HL-60/S4 treated with retinoic acid at 250 ng/mL for 4 days and 3 days (cell line): Measurements from ENCODE around the gene B3GNT8.
"Not testable (repeated sequence)": the region's sequence is repeated elsewhere in the genome, so short reads cannot be mapped to it uniquely, and the experiment has no call there.

Experiments used
- in situ Hi-C: fragments of 300-500 bp; cut with MboI; formaldehyde crosslinking; loops from 2 replicates; pipeline ENCODE4 v1.7.0; 2022; ENCODE audit warnings: low sequenced_read_pairs

Gene B3GNT8

DNA sequence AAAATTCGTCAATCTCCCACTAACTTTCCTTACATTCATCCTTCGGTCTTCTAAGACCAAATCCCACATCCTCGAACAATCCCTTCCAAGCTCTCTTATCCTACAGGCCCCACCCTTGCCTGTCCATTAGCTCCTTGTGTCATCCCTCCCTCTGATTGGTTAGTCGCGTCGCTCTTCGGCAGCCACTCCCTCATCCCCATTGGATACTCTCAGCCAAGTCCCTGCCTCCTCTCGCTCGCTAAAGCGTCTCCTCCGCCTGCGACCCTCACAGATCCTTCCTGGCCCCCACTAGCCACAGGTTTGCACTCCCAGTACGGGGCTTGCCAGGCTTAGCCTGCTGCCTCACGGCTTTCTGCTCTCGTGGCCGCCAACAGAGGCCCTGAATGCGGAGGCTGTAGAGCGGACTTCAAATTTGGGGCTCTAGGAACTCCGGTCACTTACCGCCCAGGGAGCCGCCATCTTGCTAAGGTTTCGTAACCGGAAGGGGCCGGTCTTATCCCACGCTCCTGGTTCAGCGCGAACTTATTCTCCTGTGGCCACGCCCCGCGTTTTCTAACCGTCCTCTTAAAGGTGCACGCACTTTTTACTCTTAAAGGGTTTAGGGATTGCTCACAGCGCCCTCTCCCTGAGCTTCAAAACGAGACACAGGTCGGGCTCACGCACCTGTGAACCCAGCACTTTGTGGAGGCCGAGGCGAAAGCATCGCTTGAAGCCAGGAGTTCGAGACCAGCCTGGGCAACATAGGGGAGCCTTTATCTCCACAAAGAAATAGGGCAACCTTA is 12.5 kb upstream of the B3GNT8 start, which contains the start of gene DMAC2:
DMAC2 (minus strand) TSS at position 472 of the 782 bp plus-strand sequence; CDS start at position 459, 13 bp downstream.
- in situ Hi-C loops: loop anchor here (10.0 kb wide), 1 partner anchor 135 kb away; the partner anchor contains the start of gene CEACAM21

DNA sequence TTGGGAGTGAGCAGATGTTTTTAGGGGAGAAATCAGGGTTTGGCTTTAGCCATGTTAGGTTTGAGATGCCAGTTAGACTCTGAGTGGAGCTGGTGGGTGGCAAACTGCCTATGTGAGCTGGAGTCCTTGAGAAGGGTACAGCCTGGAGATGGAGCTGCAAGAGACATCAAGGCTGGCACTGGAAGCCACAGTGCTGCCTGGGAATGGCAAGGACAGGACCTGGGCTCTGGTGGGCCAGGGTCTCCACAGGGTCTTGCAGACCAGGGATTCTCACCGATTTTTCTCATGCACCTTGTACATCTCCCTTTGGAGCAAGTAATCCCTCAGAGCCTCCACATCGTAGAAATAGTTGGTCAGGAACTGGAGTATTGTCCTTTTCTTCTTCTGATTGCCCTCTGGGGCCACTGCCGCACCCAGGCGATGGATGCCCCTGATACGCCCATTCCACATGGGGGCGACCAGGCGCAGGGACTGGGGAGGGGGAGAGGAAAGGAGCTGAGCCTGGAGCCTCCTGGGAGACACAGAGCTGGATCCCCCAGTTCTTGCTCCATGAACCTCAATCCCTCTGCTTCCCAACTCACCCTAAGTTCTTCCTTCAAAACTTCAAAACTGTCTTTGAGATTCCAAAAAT is 10.9 kb upstream of the B3GNT8 start:
- in situ Hi-C loops: no loop called here

DNA sequence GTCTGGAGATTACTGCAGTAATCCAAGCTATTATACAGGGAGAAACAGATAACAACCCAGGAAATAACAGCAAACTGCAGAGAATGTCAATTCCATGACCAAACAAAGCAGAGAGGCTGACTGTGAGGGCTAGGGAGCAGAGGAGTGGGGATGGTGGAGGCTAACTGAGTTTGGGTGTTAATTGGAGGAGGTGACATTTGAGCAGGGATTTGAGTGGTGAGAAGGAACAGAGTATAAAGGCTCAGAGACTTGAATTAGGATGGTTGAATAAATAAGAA is 9.4 kb upstream of the B3GNT8 start:
- in situ Hi-C loops: no loop called here

DNA sequence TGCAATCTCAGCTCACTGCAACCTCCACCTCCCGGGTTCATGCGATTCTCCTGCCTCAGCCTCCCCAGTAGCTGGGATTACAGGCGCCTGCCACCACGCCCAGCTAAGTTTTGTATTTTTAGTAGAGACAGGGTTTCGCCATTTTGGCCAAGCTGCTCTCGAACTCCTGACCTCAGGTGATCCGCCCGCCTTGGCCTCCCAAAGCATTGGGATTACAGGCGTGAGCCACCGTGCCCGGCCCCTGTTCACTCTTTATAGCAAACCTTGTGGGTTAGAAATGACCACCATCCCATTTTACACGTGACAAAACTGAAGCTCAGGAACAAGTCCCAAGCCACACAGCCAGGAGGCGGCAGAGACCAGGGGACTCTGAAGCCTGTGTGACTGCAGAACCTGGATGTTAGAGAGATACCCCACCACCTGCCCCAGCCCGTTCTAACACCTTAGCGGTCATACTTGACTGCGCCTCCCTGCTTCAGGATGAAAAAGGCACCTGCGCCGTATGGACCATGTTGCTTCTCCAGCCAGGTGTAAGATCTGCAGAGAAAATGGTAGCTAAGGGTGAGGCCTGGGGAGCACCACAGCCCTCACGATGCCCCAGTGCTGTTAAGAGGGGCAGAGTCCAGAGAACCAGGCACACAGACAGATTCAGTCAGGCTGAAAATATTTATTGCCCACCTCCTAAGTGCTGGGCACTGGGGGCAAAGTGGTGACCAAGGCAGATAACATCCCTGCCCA is 8.9 kb upstream of the B3GNT8 start:
- in situ Hi-C loops: no loop called here

DNA sequence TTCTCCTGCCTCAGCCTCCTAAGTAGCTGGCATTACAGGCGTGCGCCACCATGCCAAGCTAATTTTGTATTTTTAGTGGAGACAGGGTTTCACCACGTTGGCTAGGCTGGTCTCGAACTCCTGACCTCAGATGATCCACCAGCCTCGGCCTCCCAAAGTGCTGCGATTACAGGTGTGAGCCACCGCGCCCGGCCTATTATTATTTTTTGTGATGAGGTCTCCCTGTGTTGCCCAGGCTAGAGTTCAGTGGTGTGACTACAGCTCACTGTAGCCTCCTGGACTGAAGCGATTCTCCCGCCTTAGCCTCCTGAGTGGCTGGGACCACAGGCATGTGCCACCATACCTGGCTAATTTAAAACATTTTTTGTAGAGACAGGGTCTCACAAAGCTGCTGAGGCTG is 8.2 kb upstream of the B3GNT8 start:
- in situ Hi-C loops: not testable (repeated sequence)

DNA sequence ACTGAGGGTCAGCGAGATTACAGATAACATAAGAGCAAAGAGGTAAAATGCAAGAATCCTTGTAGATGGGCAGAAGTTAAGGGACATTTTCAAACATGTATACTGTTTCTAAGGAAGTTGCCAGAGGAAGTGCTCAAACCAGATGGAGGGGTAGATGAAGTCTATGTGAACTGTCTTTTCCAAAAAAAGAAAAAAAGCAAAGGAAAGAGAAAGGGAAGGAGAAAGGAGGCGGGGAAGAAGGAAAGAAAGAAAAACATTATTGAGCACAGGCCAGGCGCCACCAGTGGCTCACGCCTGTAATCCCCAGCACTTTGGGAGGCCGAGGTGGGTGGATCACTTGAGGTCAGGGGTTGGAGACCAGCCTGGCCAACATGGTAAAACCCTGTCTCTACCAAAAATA is 7.3 kb upstream of the B3GNT8 start:
- in situ Hi-C loops: no loop called here

DNA sequence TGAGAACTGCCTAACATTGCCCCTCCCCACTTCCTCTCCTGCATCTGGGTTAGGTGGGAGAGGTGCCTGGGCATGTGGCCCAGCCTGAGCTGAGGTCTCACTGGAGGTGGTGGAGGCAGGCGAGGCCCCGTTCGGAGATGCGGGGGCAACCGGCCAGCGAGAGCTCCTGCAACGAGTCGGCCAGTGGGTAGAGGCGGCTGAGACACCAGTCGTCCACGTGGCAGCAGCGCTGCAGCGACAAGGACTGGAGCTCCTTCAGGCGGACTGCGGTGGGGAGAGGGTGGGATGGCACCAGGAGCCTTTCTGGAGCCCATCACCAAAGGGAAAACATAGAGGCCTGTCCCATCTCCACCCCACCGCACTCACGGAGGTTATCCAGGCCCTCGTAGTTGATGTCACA is 6.0 kb upstream of the B3GNT8 start:
- in situ Hi-C loops: no loop called here

DNA sequence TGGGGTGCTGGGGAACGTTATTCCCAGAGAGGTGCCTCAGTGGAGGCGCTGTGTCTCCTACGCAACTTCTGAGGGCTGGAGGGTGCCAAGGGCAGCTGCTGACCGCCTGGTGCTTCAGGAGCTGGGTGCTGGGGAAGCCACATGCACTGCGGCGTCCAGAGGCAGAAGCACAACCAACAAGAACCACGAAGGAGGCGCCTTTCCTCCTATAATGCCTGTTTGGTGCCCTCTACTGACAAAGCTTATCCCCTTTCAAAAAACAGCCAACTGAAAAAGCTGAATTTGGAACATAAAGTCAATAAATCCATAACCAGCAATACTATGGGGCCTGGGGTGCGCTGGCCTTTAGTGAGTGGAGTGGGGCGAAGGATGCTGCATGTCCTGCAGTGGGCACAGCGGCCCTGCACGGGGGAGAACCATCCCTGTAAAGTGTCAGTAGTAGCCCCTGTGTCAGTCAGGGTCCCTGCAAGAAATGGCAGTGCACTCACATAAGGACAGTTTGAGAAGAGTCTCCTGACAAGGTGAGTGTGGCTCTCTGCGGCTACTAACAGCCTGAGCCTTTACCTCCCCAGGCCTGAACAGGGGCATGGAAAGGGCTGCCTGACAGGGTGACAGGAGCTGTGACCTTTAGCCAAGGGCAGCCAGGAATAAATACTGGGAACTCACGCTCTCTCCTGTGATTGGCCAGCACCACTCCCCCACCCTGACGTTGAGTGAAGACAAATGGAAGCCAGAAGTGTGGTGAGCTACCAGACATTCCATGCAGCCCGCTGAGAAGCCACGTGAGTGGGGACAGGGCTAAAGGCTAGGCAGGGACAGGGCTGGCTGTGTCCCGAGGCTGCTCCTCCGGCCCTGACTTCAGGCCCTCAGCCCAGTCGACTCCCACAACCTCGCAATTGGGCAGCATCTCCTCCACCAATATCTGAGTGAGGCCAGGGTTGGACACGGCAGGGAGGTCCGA is 4.5 kb upstream of the B3GNT8 start:
- in situ Hi-C loops: no loop called here

DNA sequence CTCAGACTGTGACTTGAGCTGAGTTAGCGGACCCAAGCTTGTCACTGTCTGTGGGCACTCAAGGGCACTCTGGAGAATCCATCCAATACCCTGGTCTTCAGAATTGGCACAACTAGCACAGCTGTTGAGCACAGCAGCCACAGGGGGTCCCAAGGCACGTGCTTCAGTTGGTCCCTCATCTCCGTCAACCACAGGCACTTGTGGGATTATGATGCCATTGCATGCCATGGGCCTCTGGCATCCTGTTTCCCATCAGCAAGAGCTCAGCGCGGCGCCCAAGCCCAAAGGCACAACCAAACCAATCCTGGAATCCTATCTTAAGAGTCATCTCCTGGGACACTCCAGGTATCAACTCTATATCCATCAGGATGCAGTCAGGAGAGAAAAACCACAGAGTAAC is 3.7 kb upstream of the B3GNT8 start:
- in situ Hi-C loops: no loop called here

DNA sequence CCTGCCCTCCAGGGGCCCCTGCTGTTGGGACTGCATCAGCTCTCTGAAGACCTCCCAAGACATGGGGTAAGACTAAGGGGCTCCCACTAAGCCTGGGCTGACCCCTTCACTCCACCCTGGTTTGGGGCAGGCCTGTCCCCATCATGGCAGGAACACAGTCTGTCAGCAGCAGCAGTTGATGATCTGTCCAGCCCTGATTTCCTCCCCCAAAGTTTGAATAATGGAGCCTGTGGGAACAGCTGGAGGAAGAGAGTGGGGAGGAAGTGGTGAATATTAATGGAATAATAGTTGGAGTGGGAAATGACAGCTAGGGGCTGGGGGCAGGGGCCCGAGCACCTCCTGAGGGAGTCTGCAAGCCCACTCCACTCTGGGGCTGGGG is 1.3 kb upstream of the B3GNT8 start:
- in situ Hi-C loops: no loop called here

DNA sequence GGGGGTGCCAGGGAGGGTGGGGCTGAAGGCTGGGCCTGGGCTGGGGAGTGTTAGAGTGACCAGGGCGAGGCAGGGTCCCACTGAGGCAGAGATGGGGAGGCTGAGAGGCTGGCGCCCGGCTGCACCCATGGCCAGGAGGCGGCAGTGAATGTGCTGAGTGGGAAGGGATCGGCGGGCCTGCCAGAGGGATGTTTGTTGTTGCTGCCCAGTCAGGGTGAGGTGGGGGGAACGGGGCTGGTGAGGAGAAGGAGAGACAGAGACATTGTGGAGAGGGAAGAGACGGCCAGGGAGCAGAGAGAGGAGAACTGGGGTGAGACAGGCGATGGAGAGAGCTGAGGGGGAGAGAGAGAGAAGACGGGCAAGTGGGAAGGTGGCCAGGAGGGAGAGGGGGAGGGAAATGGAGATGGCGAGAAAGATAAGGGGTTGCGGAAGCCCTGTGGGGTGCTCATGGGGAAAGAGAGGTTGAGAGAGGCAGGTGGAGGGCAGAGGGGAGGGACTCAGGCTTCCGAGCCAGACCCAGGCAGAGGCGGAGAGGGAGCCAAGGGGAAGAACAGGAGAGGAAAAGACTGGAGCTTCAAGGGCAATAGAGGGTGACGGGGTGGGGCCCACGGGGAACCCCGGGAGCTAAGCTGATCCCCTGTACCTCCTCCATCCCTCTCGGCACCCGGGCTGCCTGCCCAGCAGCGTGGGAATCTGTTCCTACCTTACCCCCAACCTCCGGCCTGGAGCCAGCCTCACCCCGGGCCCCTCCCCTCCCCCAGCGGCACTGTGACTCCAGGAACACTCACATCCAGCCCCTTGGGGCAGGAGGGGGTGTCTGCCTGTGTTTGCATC is 690 bp upstream of the B3GNT8 start:
- in situ Hi-C loops: no loop called here

DNA sequence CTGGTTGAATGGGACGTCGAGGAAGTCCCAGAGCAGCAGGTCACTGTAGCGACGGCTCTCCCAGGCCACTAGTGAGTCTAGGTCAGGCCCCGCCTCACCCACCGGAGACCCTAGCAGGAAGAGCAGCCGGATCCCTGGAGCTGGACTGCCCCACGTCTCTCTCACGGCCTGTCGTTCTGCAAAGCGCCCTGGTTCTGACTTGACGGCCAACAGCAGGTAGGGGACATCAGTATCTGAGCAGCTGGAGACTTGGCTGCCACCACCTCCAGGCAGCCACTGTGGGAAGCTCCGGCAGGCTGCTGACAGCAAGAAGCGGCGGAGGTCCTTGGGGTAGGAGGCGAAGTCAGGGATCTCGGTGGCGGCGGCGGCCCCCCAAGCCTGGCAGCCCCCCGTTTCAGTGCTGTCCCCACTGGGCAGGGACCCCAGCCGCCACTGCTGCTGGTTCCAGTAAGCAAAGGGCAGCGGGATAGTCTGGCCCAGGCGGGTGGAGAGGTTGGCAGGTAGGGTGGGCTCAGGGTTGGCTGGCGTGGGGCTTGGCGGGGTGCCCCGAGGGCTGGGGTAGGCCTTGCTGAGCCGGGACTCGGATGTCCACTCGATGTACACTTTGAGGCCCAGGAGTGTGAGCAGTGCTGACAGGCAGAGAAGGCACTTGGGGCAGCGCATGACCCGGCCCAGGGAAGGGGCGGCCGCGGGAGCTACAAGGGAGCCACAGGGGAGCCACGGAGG is 895 bp downstream of the B3GNT8 start:
- in situ Hi-C loops: no loop called here

DNA sequence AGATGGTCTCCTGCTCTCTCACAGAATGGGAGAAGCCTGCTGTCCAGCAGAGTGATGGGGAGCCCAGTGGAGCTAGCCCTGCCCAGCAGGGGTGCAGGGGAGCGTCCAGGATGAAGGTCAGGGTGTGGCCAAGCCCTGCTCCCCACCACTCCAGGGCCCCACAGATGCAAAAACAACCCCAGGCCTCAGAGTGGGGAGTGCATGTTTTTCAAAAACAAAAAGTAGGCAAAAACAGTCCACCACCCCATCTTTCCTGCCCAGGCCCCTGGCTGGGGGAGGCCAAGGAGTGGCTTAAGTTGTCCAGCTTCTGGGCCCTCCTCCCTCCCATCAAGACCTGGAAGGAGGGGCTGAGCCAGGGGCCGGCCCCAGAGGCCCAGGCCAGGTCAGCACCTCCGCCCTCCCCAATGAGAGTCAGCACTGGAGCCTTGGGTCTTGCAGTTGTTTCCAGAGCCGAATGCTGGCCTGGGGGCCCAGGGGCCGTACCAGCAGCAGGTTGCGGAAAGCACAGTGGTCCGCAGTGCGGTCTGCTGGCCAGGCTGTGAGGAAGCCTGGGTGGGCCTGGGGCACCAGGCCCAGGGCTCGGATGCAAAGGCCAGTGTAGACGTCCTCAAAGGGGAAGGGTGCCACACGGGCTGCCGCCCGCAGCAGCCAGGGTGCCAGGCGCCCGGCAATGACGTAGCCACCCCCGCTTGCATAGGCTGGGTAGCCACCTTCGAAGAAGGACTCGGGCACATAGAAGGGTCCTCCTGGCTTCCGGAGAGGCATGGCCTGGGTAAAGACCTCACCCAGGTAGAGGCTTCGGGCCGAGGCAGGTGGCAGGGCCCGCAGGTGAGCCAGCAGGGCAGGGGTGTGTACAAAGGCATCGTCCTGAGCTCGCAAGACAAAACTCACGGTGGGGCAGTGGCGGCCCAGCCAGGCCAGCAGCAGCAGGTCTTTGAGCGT is 1.7 kb downstream of the B3GNT8 start:
- in situ Hi-C loops: no loop called here

DNA sequence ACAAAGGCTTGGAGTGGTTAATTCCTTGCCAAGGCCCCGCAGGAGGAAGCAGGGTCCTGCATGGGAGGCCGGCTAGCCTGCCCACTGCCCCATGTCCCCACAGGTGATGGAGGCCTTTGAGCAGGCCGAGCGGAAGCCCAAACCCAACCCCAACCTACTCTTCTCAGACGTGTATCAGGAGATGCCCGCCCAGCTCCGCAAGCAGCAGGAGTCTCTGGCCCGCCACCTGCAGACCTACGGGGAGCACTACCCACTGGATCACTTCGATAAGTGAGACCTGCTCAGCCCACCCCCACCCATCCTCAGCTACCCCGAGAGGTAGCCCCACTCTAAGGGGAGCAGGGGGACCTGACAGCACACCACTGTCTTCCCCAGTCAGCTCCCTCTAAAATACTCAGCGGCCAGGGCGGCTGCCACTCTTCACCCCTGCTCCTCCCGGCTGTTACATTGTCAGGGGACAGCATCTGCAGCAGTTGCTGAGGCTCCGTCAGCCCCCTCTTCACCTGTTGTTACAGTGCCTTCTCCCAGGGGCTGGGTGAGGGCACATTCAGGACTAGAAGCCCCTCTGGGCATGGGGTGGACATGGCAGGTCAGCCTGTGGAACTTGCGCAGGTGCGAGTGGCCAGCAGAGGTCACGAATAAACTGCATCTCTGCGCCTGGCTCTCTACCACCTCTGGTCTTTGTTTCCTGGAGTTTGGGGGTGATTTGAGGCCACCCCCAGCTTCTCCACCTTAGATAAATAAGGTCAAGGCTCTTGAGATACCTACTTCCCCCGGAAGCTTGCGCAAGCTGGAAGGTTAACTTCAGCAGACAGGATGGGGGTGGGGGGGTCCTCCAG is 2.6 kb downstream of the B3GNT8 start:
- in situ Hi-C loops: no loop called here

DNA sequence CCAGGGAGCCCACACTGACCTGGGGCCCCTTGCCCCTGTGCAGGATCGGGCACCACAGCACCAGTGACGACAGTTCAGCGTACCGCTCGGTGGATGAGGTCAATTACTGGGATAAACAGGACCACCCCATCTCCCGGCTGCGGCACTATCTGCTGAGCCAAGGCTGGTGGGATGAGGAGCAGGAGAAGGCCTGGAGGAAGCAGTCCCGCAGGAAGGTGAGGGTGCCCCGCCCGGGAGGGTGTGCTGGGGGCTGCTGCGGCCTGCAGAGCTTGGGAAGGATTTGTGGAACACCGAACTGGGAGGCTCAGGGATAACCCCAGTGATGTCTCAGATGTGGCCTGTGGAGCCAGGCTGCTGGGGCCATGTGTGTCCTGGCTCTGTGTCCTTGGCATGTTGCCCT is 4.2 kb downstream of the B3GNT8 start:
- in situ Hi-C loops: no loop called here

DNA sequence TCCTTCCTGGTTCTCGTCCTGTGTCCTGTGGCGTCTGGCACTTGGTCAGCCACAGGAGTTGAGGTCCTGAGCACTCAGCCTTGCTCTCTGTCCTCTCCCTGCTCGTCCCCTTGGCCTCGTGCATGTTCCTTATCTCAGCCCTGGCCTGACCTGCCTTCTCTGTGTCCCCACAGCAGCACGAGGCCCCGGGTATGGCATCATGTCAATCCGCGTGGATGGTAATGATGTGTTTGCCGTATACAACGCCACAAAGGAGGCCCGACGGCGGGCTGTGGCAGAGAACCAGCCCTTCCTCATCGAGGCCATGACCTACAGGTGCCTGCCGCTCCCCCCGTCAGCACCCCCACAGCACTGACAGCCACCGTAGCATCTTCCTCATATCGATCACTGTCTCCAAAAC is 4.7 kb downstream of the B3GNT8 start:
- in situ Hi-C loops: no loop called here

DNA sequence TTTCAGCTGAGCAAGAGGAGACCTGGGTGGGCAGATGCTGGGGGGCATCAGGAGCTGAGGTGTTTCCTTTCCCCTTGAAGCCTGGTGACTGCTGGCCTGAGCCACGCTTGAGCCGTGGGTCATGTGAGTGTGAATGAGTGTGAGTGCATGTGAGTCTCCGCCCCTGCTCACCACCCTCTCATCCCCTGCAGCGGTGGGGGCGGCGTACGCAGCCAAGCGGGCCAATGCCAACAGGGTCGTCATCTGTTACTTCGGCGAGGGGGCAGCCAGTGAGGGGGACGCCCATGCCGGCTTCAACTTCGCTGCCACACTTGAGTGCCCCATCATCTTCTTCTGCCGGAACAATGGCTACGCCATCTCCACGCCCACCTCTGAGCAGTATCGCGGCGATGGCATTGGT is 5.2 kb downstream of the B3GNT8 start:
- in situ Hi-C loops: no loop called here
